Ramos (cell line): ENCODE measurements around the gene TNFRSF21.
"Not testable (repeated sequence)": the region's sequence is repeated elsewhere in the genome, so short reads cannot be mapped to it uniquely, and the experiment has no call there.

ENCODE experiments used
- in situ Hi-C: fragments of 300-500 bp; cut with MboI; formaldehyde crosslinking; loops from one replicate; pipeline ENCODE4 v1.14.3; 2022; ENCODE audit warnings: low sequenced_read_pairs; ENCODE audit not compliant: unreplicated experiment

Gene TNFRSF21

GRCh38 chr6:47235964-47236760 is 73.5 kb downstream of the TNFRSF21 start:
- in situ Hi-C loops, result no loop called here

GRCh38 chr6:47235421-47235820 is 74.3 kb downstream of the TNFRSF21 start:
- in situ Hi-C loops, result no loop called here

- in situ Hi-C loops, result no loop called here
Observed at GRCh38 chr6:47234266-47234933, 75.3 kb downstream of the TNFRSF21 start.

GRCh38 chr6:47231151-47231550 is 78.6 kb downstream of the TNFRSF21 start:
- in situ Hi-C loops, result no loop called here

GRCh38 chr6:47230579-47230978 is 79.1 kb downstream of the TNFRSF21 start:
- in situ Hi-C loops, result no loop called here

GRCh38 chr6:47229255-47229654 is 80.5 kb downstream of the TNFRSF21 start:
- in situ Hi-C loops, result no loop called here

- in situ Hi-C loops, result not testable (repeated sequence)
Observed at GRCh38 chr6:47228093-47228492, 81.6 kb downstream of the TNFRSF21 start.

GRCh38 chr6:47223251-47223650 is 86.5 kb downstream of the TNFRSF21 start:
- in situ Hi-C loops, result not testable (repeated sequence)

- in situ Hi-C loops, result no loop called here
Observed at GRCh38 chr6:47221565-47221964, 88.1 kb downstream of the TNFRSF21 start.

- in situ Hi-C loops, result no loop called here
Observed at GRCh38 chr6:47209632-47210031, 100.1 kb downstream of the TNFRSF21 start.

- in situ Hi-C loops, result no loop called here
Observed at GRCh38 chr6:47207261-47207660, 102.4 kb downstream of the TNFRSF21 start.

- in situ Hi-C loops, result no loop called here
Observed at GRCh38 chr6:47206626-47207025, 103.1 kb downstream of the TNFRSF21 start.

GRCh38 chr6:47203938-47204611 is 105.6 kb downstream of the TNFRSF21 start:
- in situ Hi-C loops, result no loop called here

- in situ Hi-C loops, result no loop called here
Observed at GRCh38 chr6:47203266-47203937, 106.3 kb downstream of the TNFRSF21 start.

GRCh38 chr6:47202644-47203205 is 107.0 kb downstream of the TNFRSF21 start:
- in situ Hi-C loops, result no loop called here

GRCh38 chr6:47200536-47201334 is 109.0 kb downstream of the TNFRSF21 start:
- in situ Hi-C loops, result no loop called here

GRCh38 chr6:47197682-47198640 is 111.7 kb downstream of the TNFRSF21 start:
- in situ Hi-C loops, result no loop called here

GRCh38 chr6:47196113-47196512 is 113.6 kb downstream of the TNFRSF21 start:
- in situ Hi-C loops, result no loop called here
